Keratinocyte (primary cell): Measurements from ENCODE around the gene MPV17L2. TPM values are rescaled to one million over a fixed set of nuclear protein-coding genes. Genes with fewer than 3 reads are reported as not detected.

Experiments used
- DNase-seq: peaks from one replicate; pipeline ENCODE4 v3.0.0-alpha.2; 2011; ENCODE audit warnings: low read depth, missing footprints, low spot score
- FAIRE-seq: peaks from 2 replicates; lab custom pipeline; 2011; peaks lifted over from hg19 to GRCh38; lab: Jason Lieb, UNC
- H2AFZ ChIP-seq: 2 replicates; pipeline ENCODE4 v1.6.0; 2012; ENCODE audit warnings: low read length, control low read depth, inconsistent platforms; ENCODE audit not compliant: control insufficient read depth
- H3K27ac ChIP-seq: 2 replicates; pipeline ENCODE4 v1.5.1; 2011; ENCODE audit warnings: low read length; ENCODE audit not compliant: control insufficient read depth, insufficient read depth
- H3K27me3 ChIP-seq: 3 replicates; pipeline ENCODE4 v1.6.0; 2011; ENCODE audit warnings: low read length; ENCODE audit not compliant: control insufficient read depth, insufficient read depth; ENCODE audit errors: extremely low read depth
- H3K36me3 ChIP-seq, 2 experiments: 2 replicates in 1 of 2; 3 replicates in 1 of 2; pipeline ENCODE4 v1.5.1; 2011; ENCODE audit warnings: low read length in 2 of 2, mild to moderate bottlenecking in 1 of 2; ENCODE audit not compliant: control insufficient read depth in 2 of 2, insufficient read depth in 2 of 2; ENCODE audit errors: extremely low read depth in 1 of 2
- H3K4me1 ChIP-seq: 3 replicates; pipeline ENCODE4 v1.5.1; 2011; ENCODE audit warnings: low read length; ENCODE audit not compliant: control insufficient read depth, insufficient read depth; ENCODE audit errors: extremely low read depth
- H3K4me2 ChIP-seq: 3 replicates; pipeline ENCODE4 v1.6.0; 2011; ENCODE audit warnings: low read depth, low read length; ENCODE audit not compliant: control insufficient read depth, insufficient read depth; ENCODE audit errors: extremely low read depth
- H3K4me3 ChIP-seq, 3 experiments: fragments of 200-600 bp in 1 of 3; sonication (generic) in 1 of 3; 2 replicates in 2 of 3; 3 replicates in 1 of 3; pipeline ENCODE4 v1.5.1; 2011 to 2016; ENCODE audit warnings: low read length in 3 of 3, mild to moderate bottlenecking in 3 of 3, control low read depth in 2 of 3, inconsistent platforms in 1 of 3, low read depth in 1 of 3, mixed read lengths in 1 of 3, mixed run types in 1 of 3, moderate library complexity in 1 of 3; ENCODE audit not compliant: control insufficient read depth in 2 of 3, insufficient read depth in 2 of 3; ENCODE audit errors: extremely low read depth in 1 of 3
- H3K79me2 ChIP-seq: 2 replicates; pipeline ENCODE4 v1.6.0; 2012; ENCODE audit warnings: low read length; ENCODE audit not compliant: control insufficient read depth, insufficient read depth
- H3K9ac ChIP-seq: 3 replicates; pipeline ENCODE4 v1.6.0; 2011; ENCODE audit warnings: low read length; ENCODE audit not compliant: control insufficient read depth, insufficient read depth; ENCODE audit errors: extremely low read depth
- H3K9me1 ChIP-seq: 3 replicates; pipeline ENCODE4 v1.6.0; 2011; ENCODE audit warnings: low read length; ENCODE audit not compliant: control insufficient read depth, insufficient read depth; ENCODE audit errors: extremely low read depth
- H3K9me3 ChIP-seq: 2 replicates; pipeline ENCODE4 v1.5.1; 2012; ENCODE audit warnings: low read depth, low read length; ENCODE audit not compliant: control insufficient read depth
- H4K20me1 ChIP-seq: 3 replicates; pipeline ENCODE4 v1.6.0; 2011; ENCODE audit warnings: low read length; ENCODE audit not compliant: control insufficient read depth, insufficient read depth; ENCODE audit errors: extremely low read depth
- EZH2 ChIP-seq: IDR thresholded peaks from one replicate; pipeline ENCODE4 v1.6.1; 2012; ENCODE audit warnings: inconsistent platforms, mild to moderate bottlenecking, low read length, moderate library complexity
- dilution Hi-C: fragments of 300-500 bp; cut with MboI; formaldehyde crosslinking; loops from one replicate; pipeline ENCODE4 v1.7.0; 2020; ENCODE audit warnings: low sequenced_read_pairs; ENCODE audit not compliant: extremely low pct_ligation_motif_present
- polyA plus RNA-seq, 5 experiments: library from polyadenylated mRNA; depleted of rRNA in 3 of 5; stranded (reverse) in 3 of 5; stranded (forward) in 1 of 5; unstranded in 1 of 5; fragments of >200 nt; gene quantifications; 1 replicate in 1 of 5; 2 replicates in 3 of 5; 3 replicates in 1 of 5; pipeline versions ENCODE4 v1.2.1 to v1.2.3, GENCODE V29; 2011 to 2012; ENCODE audit warnings: missing spikeins in 2 of 5, low read depth in 1 of 5, low replicate concordance in 1 of 5
- TF ChIP-seq, protein P1 (sequence below), 3 experiments: IDR thresholded peaks in 1 of 3; conservative IDR thresholded peaks in 1 of 3; optimal IDR thresholded peaks in 1 of 3; 2 replicates in 2 of 3; 3 replicates in 1 of 3; pipeline versions ENCODE3 to v1.5.1; 2011; ENCODE audit warnings: low read length in 3 of 3, mild to moderate bottlenecking in 3 of 3, moderate library complexity in 2 of 3, control low read depth in 1 of 3, inconsistent platforms in 1 of 3; ENCODE audit not compliant: insufficient read depth in 2 of 3; ENCODE audit errors: extremely low read depth in 1 of 3

MPV17L2 gene
- polyA plus RNA-seq, 1 donor (not counting 4 experiments of a cell fraction or from before 2014, with no cell fraction given), result 26.3 TPM

DNA sequence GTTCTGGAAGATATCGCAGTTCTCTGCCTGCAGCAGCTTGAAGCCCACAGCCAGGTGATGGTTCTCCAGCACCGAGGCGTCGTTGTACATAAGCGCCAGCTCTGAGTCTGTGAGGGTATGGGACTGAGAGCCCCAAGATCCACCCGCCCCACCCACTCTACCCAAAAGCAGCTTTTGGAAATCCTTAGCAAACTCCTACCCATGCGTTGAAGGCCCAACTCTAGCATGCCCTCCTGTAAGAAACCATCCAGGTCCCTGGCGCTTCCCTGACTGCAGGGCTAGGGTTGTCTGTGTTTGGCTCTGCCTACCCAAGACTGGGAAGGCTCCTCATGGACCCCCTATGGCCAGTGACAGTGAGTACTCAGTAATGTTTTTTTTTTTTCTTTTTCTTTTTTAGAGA is 23.8 kb downstream of the MPV17L2 start:
- DNase-seq, result no peak
- Histone ChIP-seq H3K4me2 (no peak overlapping the region), H3K79me2 (no peaks in the 10 kb centered on the region), H3K9ac (no peak overlapping the region), H3K4me1 (peaks cover 4% of the 10 kb centered on the region), H3K9me3 (no peaks in the 10 kb centered on the region), H2AFZ (no peak overlapping the region), H3K27me3 (peaks cover 9% of the 10 kb centered on the region), H4K20me1 (no peaks in the 10 kb centered on the region), H3K36me3 (no peaks in the 10 kb centered on the region), H3K9me1 (no peaks in the 10 kb centered on the region), H3K27ac (no peak overlapping the region), H3K4me3 (no peak overlapping the region)
- FAIRE-seq, result no peak
- no peak for TF ChIP-seq EZH2
- TF ChIP-seq, protein P1, sequence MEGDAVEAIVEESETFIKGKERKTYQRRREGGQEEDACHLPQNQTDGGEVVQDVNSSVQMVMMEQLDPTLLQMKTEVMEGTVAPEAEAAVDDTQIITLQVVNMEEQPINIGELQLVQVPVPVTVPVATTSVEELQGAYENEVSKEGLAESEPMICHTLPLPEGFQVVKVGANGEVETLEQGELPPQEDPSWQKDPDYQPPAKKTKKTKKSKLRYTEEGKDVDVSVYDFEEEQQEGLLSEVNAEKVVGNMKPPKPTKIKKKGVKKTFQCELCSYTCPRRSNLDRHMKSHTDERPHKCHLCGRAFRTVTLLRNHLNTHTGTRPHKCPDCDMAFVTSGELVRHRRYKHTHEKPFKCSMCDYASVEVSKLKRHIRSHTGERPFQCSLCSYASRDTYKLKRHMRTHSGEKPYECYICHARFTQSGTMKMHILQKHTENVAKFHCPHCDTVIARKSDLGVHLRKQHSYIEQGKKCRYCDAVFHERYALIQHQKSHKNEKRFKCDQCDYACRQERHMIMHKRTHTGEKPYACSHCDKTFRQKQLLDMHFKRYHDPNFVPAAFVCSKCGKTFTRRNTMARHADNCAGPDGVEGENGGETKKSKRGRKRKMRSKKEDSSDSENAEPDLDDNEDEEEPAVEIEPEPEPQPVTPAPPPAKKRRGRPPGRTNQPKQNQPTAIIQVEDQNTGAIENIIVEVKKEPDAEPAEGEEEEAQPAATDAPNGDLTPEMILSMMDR (optimal IDR thresholded peaks at IDR 0.05 in 1 of 3, IDR thresholded peaks at IDR 0.05 in 1 of 3, conservative IDR thresholded peaks at IDR 0.05 in 1 of 3; ENCODE audit: extremely low read depth in 1 of 3, insufficient read depth in 2 of 3, low read length in 3 of 3), result no peak
- dilution Hi-C loops, result no loop called here

DNA sequence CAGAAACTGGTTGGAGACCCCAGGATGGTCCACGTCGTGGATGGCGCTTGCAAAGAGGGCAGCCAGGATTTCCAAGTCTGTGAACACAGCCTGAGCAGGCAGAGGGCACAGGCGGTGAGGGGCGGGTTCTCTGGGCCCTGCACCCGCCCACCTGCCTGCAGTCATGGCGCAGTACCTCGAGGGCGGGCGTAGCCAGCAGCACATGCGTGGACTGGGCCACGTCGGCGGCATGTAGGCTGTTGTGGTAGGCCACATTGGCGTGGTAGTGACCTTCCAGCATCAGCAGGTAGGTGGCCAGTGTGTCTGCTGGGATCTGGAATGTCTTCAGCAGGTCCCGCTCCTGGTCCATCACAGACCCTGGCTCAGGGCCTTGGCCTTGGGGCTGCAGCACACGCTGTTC is 25.1 kb downstream of the MPV17L2 start:
- Histone ChIP-seq H3K9ac (no peak overlapping the region), H3K79me2 (no peaks in the 10 kb centered on the region), H3K4me1 (peaks cover 4% of the 10 kb centered on the region), H3K27ac (no peak overlapping the region), H3K4me2 (no peak overlapping the region), H3K27me3 (peaks cover 9% of the 10 kb centered on the region), H2AFZ (no peak overlapping the region), H3K4me3 (no peak overlapping the region), H4K20me1 (no peaks in the 10 kb centered on the region), H3K36me3 (no peaks in the 10 kb centered on the region), H3K9me3 (no peaks in the 10 kb centered on the region), H3K9me1 (no peaks in the 10 kb centered on the region)
- FAIRE-seq, result no peak
- dilution Hi-C loops, result no loop called here
- no peak for DNase-seq
- TF ChIP-seq, protein P1 (optimal IDR thresholded peaks at IDR 0.05 in 1 of 3, IDR thresholded peaks at IDR 0.05 in 1 of 3, conservative IDR thresholded peaks at IDR 0.05 in 1 of 3; ENCODE audit: extremely low read depth in 1 of 3, insufficient read depth in 2 of 3, low read length in 3 of 3), result no peak
- TF ChIP-seq EZH2, result no peak
